WI38 (cell line): ENCODE measurements around the gene SMIM32.

ENCODE experiments used
- H3K4me3 ChIP-seq: 2 replicates; pipeline ENCODE4 v1.5.1; 2011; ENCODE audit warnings: low read depth, mild to moderate bottlenecking, control low read depth, low read length
- CTCF ChIP-seq: IDR thresholded peaks from 2 replicates; pipeline ENCODE4 v1.5.1; 2012; ENCODE audit warnings: low read depth, mild to moderate bottlenecking, control low read depth, low read length

SMIM32 gene

GRCh38 chr5:136193322-136193935 lies 467 bp upstream of the SMIM32 start:
- H3K4me3 ChIP-seq: no peak overlapping the region
- no peak for TF ChIP-seq CTCF

- H3K4me3 ChIP-seq: no peak overlapping the region
- no peak for TF ChIP-seq CTCF
Measured at GRCh38 chr5:136192015-136192525, 892 bp downstream of the SMIM32 start.

- TF ChIP-seq CTCF: no peak
- H3K4me3 ChIP-seq: no peak overlapping the region
Measured at GRCh38 chr5:136191304-136192014, 1.5 kb downstream of the SMIM32 start.

GRCh38 chr5:136190904-136191303 lies 2.1 kb downstream of the SMIM32 start:
- H3K4me3 ChIP-seq: no peak overlapping the region
- no peak for TF ChIP-seq CTCF

GRCh38 chr5:136190091-136190720 lies 2.8 kb downstream of the SMIM32 start:
- no peak for TF ChIP-seq CTCF
- no peak overlapping the region for H3K4me3 ChIP-seq

- no peak overlapping the region for H3K4me3 ChIP-seq
- no peak for TF ChIP-seq CTCF
Measured at GRCh38 chr5:136188859-136189258, 4.1 kb downstream of the SMIM32 start.

GRCh38 chr5:136186796-136187195 lies 6.2 kb downstream of the SMIM32 start:
- H3K4me3 ChIP-seq: no peak overlapping the region
- TF ChIP-seq CTCF: no peak
